Rectal smooth muscle tissue (tissue), 1 donor: ENCODE data around the gene FKBP8.
"Not testable (repeated sequence)": the region's sequence is repeated elsewhere in the genome, so short reads cannot be mapped to it uniquely, and the experiment has no call there.

ENCODE experiments used
- H3K27ac ChIP-seq: one replicate; pipeline ENCODE4 v1.7.0; 2013; ENCODE audit warnings: low read depth, low read length, inconsistent platforms
- H3K27me3 ChIP-seq: one replicate; pipeline ENCODE4 v1.7.0; 2013; ENCODE audit warnings: low read length; ENCODE audit not compliant: control insufficient read depth, insufficient read depth
- H3K36me3 ChIP-seq: one replicate; pipeline ENCODE4 v1.7.0; 2013; ENCODE audit warnings: low read length; ENCODE audit not compliant: control insufficient read depth, insufficient read depth
- H3K4me1 ChIP-seq: one replicate; pipeline ENCODE4 v1.7.0; 2013; ENCODE audit warnings: low read length; ENCODE audit not compliant: control insufficient read depth, insufficient read depth
- H3K4me3 ChIP-seq: one replicate; pipeline ENCODE4 v1.7.0; 2013; ENCODE audit warnings: low read length
- H3K9ac ChIP-seq: one replicate; pipeline ENCODE4 v1.7.0; 2013; ENCODE audit warnings: low read length

The FKBP8 gene

DNA sequence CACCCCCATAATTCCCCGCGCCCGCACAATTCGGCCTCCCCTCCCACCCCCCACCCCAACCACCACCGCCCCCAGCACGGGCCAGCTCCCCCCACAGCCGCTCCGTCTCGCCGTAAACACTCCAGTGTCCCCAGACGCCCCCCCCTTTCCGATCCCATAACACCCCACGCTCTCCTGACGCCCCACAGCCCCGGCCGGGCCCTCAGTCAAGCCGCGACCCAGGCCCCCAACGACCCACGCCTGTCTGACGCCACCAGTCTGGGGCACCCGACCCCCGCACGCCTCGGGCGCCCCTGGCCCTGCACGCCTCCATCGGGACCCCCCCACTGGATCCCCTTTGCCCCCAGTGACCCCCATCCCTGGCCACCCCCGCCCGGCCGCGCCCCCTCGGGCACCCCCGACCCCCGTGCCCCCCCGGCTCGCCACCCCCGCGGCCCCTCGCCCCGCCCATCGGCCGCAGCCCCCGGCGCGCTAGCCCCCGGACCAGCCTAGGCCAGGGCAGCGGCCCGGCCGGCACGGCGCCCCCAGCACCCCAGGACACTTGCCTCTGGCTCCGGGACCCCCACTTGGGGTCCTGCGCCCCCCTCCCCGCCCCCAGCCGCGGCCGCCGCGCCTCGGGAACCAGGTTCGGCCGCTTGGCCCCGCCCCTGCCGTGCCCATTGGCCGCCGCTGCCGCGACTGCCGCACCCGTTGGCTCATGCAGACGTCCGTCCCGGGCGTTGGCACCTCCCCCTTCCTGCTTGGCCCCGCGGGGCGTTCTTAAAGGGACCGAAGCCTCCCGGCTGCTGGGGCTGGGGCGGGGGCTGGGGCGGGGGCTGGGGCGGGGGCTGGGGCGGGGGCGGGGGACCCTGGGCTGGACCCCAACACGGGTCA lies at the start of gene FKBP8:
Gene FKBP8 (minus strand): TSS at position 633 of the 873 bp plus-strand sequence. CDS start 1,603 bp downstream, outside the sequence.
- H3K27ac ChIP-seq = peak within 1 kb of the TSS; percentile 72
- peaks cover 2% of the 10 kb centered on the region for H3K4me1 ChIP-seq
- peak within 1 kb of the TSS; percentile 59 for H3K4me3 ChIP-seq
- H3K36me3 ChIP-seq = peaks cover 2% of the 10 kb centered on the region
- H3K27me3 ChIP-seq = no peaks in the 10 kb centered on the region
- H3K9ac ChIP-seq = peak within 1 kb of the TSS; percentile 80

DNA sequence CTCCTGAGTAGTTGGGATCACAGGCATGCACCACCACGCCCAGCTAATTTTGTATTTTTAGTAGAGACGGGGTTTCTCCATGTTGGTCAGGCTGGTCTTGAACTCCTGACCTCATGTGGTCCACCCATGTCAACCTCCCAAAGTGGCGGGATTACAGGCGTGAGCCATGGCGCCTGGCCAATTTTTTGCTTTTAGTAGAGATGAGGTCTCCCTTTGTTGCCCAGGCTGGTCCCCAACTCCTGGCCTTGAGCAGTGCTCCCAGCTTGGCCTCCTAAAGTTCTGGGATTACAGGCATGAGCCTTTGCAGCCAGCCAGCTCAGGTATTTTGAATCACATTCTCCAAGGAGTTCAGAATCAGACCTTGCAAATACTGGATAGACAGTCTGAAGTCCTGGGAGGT lies 49.4 kb upstream of the FKBP8 start:
- not testable (repeated sequence) for H3K9ac ChIP-seq, H3K27me3 ChIP-seq, H3K4me3 ChIP-seq, H3K27ac ChIP-seq, H3K36me3 ChIP-seq
- peaks cover 14% of the 10 kb centered on the region for H3K4me1 ChIP-seq

DNA sequence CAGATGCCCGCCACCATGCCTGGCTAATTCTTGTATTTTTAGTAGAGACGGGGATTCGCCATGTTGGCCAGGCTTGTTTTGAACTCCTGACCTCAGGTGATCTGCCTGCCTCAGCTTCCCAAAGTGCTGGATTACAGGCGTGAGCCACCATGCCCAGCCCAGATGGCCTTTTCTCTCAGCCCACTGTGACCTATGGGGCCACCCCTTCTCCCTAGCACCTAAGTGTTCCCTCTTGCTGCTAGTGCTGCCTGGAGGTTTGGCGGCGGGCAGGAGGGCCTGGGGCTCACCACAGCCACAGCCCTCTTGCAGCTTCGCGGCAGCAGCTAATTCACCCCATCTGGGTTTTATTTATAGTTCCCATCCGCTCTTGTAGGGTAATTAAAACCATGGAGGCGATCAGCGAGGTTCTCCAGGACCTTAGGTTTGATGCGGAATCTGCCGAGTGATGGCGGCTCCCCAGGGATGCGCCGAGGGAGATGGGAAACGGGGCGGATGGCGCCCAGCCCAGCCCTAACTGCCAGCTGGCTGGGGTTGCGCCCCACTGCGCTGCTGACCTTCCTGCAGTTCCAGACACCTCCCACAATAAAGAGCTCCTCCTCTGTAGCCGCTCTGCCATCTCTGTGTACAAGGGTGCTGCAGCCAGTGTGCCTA lies 48.5 kb upstream of the FKBP8 start:
- H3K36me3 ChIP-seq = peaks cover 3% of the 10 kb centered on the region
- H3K27me3 ChIP-seq = no peaks in the 10 kb centered on the region
- no peak overlapping the region for H3K9ac ChIP-seq
- peaks cover 14% of the 10 kb centered on the region for H3K4me1 ChIP-seq
- H3K27ac ChIP-seq = no peak overlapping the region
- H3K4me3 ChIP-seq = no peak overlapping the region

DNA sequence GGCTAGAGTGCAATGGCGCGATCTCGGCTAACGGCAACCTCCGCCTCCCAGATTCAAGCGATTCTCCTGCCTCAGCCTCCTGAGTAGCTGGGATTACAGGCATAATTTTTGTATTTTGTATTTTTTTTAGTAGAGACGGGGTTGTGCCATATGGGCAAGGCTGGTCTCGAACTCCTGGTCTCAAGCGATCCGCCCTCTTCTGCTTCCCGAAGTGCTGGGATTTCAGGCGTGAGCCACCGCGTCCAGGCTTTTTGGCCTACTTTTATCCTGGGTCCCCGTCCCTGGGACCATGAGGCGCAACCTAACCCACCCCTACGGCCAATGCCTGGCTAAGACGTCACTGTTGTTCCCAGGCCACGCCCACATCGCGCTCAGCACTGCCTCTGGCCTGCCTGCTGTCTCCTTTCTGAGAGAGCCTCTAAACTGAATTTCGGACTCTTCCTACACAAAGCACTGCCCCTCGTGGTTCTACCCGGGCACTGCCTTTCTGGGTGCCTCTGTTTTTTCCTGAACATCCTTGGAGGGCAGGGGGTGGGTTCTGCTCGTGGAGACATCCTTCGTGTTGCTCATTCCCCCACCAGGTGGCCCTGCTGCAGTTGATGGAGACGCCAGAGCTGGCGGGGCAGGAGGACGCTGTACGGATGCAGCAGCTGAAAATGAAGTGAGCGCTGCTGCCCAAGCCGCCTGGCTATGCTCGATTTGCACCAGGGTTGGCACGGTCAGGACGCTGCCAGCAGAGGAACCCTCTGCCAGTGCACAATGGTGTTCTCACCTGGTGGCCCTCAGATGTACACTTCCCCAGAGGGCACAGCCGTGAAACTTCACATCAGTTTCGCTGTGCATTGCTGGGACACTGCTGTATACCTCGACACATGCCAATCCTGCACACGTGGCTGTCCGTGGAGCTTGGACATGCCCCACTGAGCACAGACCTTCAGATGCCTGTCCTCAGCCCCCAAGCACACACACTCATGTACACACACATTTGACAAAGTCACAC lies 47.2 kb upstream of the FKBP8 start:
- Histone ChIP-seq H3K27me3 (no peaks in the 10 kb centered on the region), H3K4me3 (no peak overlapping the region), H3K4me1 (peaks cover 14% of the 10 kb centered on the region), H3K36me3 (peaks cover 3% of the 10 kb centered on the region), H3K9ac (no peak overlapping the region), H3K27ac (no peak overlapping the region)

DNA sequence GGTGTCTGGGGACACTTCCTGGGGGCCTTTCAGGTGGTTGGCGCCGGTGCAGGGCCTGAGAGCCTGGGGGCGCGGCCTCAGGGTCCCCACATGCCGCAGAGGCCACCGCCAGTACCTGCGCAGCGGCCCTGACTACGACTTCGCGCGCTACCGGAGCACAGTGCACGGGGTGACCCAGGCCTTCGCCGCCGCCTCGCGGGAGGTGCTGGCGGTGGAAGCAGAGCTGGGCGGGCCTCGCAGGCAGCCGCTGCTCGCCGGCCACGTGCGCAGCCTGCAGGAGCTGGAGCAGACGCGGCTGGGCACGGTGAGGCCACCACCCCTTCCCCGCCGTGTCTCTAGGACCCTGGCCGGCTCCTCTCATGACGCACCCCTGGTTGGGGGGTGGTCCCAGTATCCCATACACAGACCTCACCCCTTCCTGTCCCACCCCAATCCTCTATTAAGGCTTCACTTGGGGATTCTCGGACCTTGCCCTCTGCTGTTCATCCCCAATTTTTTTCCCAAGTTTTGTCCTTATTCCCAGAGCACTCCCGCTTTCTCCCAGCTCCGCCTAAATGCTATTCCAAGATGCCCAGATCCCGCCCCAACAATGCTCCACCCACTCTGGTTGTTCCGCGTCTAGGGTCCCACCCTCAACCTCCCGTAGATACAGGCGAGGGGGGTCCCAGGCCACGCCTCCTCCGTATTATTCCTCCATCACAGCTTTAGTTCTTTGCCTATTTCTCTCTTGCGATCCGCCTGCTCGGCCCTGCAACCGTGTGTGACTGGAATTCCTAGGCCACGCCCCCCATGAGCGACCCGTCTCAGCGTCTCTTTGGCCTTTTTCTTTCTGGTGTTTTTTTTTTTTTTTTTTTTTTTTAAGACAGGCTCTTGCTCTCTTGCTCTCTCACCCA lies 46.3 kb upstream of the FKBP8 start:
- H3K27me3 ChIP-seq = no peaks in the 10 kb centered on the region
- H3K27ac ChIP-seq = peak overlapping the region; percentile 73
- peak overlapping the region; percentile 43 for H3K9ac ChIP-seq
- H3K4me3 ChIP-seq = peak overlapping the region; percentile 85
- H3K4me1 ChIP-seq = peaks cover 11% of the 10 kb centered on the region
- peaks cover 3% of the 10 kb centered on the region for H3K36me3 ChIP-seq

DNA sequence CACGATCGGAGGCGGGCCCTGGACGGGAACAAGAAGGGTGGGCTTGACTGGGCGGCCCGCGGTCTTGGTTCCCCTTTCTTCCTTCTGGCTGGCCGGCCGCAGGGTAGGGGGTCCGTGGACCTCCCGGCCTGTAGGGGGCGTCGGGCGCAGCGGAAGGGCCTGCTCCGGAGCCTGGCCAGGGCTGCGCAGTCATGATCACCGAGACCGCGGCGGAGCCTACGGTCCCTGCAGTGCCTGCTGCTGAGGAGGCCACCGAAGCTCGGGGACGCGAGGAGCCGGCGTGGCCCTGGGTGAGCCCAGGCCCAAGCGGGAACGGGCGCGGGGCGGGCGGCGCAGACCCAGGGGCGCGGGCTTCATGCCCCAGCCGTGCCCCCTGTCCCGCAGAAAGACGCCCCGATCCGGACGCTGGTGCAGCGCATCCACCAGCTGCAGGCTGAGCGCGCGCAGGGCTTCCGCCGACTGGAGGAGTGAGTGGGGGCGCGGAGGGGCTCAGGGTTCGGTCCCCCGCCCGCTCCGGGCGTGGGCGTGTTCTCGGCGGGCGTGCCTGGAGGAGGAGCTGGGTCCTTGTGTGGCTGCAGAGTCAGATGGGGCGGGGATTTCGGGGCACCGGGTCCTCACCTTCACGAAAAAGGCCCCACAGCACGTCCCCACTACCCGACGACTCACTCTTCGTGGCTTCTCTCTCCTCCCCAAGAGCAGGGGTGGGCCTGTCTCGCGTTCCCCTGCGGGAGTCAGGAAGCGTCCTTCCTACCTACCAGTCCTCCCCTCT lies 45.4 kb upstream of the FKBP8 start, which contains the start of gene REX1BD:
Gene REX1BD (plus strand): TSS at position 188 of the 769 bp plus-strand sequence. CDS start 4 bp downstream, at position 192.
- Histone ChIP-seq H3K4me1 (peaks cover 8% of the 10 kb centered on the region), H3K9ac (peak within 1 kb of the TSS; percentile 43), H3K27me3 (no peaks in the 10 kb centered on the region), H3K27ac (peak within 1 kb of the TSS; percentile 73), H3K36me3 (peaks cover 3% of the 10 kb centered on the region), H3K4me3 (peak within 1 kb of the TSS; percentile 85)

DNA sequence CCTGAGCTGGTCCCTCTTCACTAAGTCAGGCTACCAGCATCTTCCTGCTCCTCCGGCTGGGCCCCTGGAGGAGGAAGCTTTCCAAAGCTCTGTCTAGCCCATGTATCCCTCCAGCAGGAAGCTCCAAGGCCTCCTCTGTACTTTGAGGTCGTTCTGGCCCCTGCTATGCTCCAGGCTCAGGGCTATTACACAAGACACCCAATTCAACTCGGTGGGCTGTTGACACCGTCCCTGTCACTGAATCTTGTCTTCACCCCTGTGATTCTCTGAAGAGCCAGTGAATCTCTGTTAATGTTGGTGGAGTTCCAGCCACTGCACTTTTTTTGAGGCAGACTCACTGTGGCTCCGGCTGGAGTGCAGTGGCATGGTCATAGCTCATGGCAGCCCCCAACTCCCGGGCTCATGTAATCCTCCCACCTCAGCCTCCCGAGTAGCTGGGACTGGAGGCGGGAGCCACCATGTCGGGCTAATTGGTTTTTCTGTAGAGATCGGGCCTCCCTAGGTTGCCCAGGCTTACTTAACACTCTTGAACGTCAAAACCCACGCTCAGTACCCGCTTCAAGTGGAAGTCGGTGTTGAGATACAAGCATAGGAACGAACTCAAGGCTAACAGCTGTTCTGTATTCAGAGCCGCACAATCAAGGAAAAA lies 44.7 kb upstream of the FKBP8 start:
- Histone ChIP-seq H3K9ac (no peak overlapping the region), H3K27ac (peak overlapping the region; percentile 73), H3K27me3 (no peaks in the 10 kb centered on the region), H3K4me1 (peaks cover 8% of the 10 kb centered on the region), H3K4me3 (peak overlapping the region; percentile 85), H3K36me3 (peaks cover 3% of the 10 kb centered on the region)

DNA sequence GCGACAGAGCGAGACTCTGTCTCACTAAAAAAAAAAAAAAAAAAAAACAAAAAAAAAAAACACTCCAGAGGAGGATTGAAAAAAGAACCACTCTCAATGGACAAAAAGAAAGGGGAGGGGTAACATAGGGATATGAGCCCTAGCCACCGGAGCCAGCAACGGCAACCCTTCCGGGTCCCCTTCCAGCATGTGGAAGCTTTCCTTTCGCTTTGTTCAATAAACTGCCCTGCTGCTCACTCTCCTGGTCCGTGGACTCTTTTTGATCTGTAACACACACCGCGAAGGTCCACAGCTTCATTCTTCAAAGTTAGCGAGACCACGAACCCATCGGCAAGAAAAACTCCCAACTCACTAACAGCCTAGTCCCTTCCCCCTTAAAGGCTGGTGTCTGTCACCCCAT lies 44.2 kb upstream of the FKBP8 start:
- no peaks in the 10 kb centered on the region for H3K27me3 ChIP-seq
- H3K27ac ChIP-seq = no peak overlapping the region
- peak overlapping the region; percentile 85 for H3K4me3 ChIP-seq
- H3K4me1 ChIP-seq = peaks cover 8% of the 10 kb centered on the region
- H3K9ac ChIP-seq = no peak overlapping the region
- H3K36me3 ChIP-seq = peaks cover 3% of the 10 kb centered on the region

DNA sequence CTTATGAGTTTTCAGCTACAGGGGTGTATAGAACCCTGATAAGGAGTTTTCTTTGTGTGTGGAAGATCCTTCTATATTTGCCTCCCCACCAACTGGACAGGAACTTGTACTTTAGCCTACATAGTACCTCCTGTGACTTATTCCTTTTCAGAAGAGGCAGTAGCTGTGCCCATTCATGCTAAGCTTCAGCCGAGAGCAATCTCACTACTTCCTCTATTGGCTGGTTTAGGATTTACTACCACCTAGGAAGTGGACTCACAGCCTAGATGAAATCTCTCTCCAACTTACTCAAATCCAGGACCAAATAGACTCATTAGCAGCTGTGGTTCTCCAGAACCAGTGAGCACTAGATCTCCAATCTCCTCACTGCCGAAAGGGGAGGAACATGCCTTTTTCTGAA lies 42.9 kb upstream of the FKBP8 start:
- Histone ChIP-seq H3K36me3 (peaks cover 3% of the 10 kb centered on the region), H3K4me1 (peaks cover 8% of the 10 kb centered on the region), H3K4me3 (no peak overlapping the region), H3K27ac (no peak overlapping the region), H3K9ac (no peak overlapping the region), H3K27me3 (no peaks in the 10 kb centered on the region)

DNA sequence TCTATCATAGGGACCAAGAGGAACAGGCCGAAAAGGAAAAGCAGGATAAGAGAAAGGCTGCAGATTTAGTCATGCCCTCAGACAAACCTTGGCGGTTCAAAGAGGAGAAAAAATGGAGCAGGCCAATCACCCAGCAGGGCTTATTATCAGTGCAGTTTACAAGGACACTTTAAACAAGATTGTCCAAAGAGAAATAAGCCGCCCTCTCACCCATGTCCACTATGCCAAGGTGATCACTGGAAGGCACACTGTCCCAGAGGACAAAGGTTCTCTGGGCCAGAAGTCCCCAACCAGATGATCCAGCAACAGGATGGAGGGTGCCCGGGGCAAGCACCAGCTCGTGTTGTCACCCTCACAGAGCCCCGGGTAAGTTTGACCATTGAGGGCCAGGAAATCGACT lies 36.9 kb upstream of the FKBP8 start:
- Histone ChIP-seq H3K9ac (no peak overlapping the region), H3K27ac (no peak overlapping the region), H3K4me3 (no peak overlapping the region), H3K27me3 (no peaks in the 10 kb centered on the region), H3K36me3 (peaks cover 9% of the 10 kb centered on the region), H3K4me1 (no peaks in the 10 kb centered on the region)
